ENCODE results near the gene CEP350. TPM values are rescaled to one million over a fixed set of nuclear protein-coding genes. Genes with fewer than 3 reads are reported as not detected.

CEP350 gene
- total and polyA plus RNA-seq, 2 of the 13 experiments (the other 11 are each of a cell fraction or from before 2014, with no cell fraction given), result 7.6 to 35.9 TPM

GRCh38 chr1:179990847-179991246, 36.2 kb downstream of the CEP350 start:
- Histone ChIP-seq H3K27me3 (ENCODE audit: control insufficient read depth in 1 of 2, insufficient read depth in 2 of 2, low read length in 2 of 2) (no peaks in the 10 kb centered on the region), H3K79me2 (ENCODE audit: insufficient read depth, low read length) (no peaks in the 10 kb centered on the region), H4K20me1 (ENCODE audit: insufficient read depth, low read length) (no peaks in the 10 kb centered on the region), H2AFZ (ENCODE audit: low read length) (no peak overlapping the region), H3K9me3 (ENCODE audit: low read length) (no peaks in the 10 kb centered on the region), H3K27ac (ENCODE audit: extremely low read length, insufficient read depth, low read length) (no peak overlapping the region), H3K4me2 (ENCODE audit: low read depth, low read length) (no peak overlapping the region), H3K4me1 (ENCODE audit: insufficient read depth, low read length) (peaks cover 6% of the 10 kb centered on the region; the same call in 1 of the 2 replicates), H3K9ac (ENCODE audit: insufficient read depth, low read depth, low read length) (no peak overlapping the region), H3K4me3 (replicated peaks in 1 of 3; ENCODE audit: insufficient read depth in 1 of 3, low read depth in 2 of 3, low read length in 3 of 3) (no peak overlapping the region), H3K36me3 (replicated peaks in 1 of 2; ENCODE audit: control insufficient read depth in 1 of 2, insufficient read depth in 2 of 2, low read length in 2 of 2) (peaks cover 2 to 20% of the 10 kb centered on the region in 2 experiments; a peak in 4 of 5 replicates)
- no TSS peak for BruUV-seq (replicated peaks)
- intact Hi-C loops (cut with micrococcal nuclease; ENCODE audit: unreplicated experiment) (no loop called here), in situ Hi-C loops (cut with HindIII; ENCODE audit: extremely low pct_ligation_motif_present, low pct_unique_long_range_greater_than_20kb) (no loop called here)
- no peak for FAIRE-seq
- CTCF ChIA-PET (ENCODE audit: low intra/inter-chr PET ratio, low total read pairs), result no interaction called here
- DNase-seq (ENCODE audit: low spot score), result no peak
- 92% methylated on average over 3 of the region's 3 CpGs for WGBS (ENCODE audit: low lambda C conversion rate)
- no peak for ATAC-seq
- TF ChIP-seq HNF4A (CRISPR knock-in tag; IDR thresholded peaks at IDR 0.05) (peak; percentile 23; the same call in 1 of the 2 replicates), CEBPG (CRISPR knock-in tag; IDR thresholded peaks at IDR 0.05) (peak; percentile 71), ATF7 (IDR thresholded peaks at IDR 0.05) (peak; percentile 26; the same call in 1 of the 2 replicates), ATF7 (CRISPR knock-in tag; IDR thresholded peaks at IDR 0.05) (no peak), GABPA (IDR thresholded peaks at IDR 0.05; ENCODE audit: low read depth, low read length) (no peak), GABPA (CRISPR knock-in tag; IDR thresholded peaks at IDR 0.05; ENCODE audit: low read depth) (no peak), CEBPB (IDR thresholded peaks at IDR 0.05; ENCODE audit: borderline replicate concordance, low read depth, low read length) (peak; percentile 80), ZFP36 (IDR thresholded peaks at IDR 0.05; ENCODE audit: borderline replicate concordance, low read depth, low read length, partially characterized antibody) (no peak)
- TF ChIP-seq, protein P1, sequence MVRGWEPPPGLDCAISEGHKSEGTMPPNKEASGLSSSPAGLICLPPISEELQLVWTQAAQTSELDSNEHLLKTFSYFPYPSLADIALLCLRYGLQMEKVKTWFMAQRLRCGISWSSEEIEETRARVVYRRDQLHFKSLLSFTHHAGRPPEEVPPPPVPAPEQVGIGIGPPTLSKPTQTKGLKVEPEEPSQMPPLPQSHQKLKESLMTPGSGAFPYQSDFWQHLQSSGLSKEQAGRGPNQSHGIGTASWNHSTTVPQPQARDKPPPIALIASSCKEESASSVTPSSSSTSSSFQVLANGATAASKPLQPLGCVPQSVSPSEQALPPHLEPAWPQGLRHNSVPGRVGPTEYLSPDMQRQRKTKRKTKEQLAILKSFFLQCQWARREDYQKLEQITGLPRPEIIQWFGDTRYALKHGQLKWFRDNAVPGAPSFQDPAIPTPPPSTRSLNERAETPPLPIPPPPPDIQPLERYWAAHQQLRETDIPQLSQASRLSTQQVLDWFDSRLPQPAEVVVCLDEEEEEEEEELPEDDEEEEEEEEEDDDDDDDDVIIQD (CRISPR knock-in tag; IDR thresholded peaks at IDR 0.05; ENCODE audit: low read depth), result 0 out of 2 replicates have a peak, but pooled peaks have one; percentile 27
- TF ChIP-seq, protein P2, sequence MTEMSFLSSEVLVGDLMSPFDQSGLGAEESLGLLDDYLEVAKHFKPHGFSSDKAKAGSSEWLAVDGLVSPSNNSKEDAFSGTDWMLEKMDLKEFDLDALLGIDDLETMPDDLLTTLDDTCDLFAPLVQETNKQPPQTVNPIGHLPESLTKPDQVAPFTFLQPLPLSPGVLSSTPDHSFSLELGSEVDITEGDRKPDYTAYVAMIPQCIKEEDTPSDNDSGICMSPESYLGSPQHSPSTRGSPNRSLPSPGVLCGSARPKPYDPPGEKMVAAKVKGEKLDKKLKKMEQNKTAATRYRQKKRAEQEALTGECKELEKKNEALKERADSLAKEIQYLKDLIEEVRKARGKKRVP (CRISPR knock-in tag; IDR thresholded peaks at IDR 0.05), result peak in 1 of 2 experiments; percentile 48; a peak in 2 of 4 replicates
- POLR2A ChIA-PET, result no interaction called here
